Raji (cell line): ENCODE data around the gene ELFN2.

ENCODE experiments used
- POLR2A ChIP-seq: IDR thresholded peaks from 2 replicates; pipeline ENCODE4 v1.6.1; 2011; ENCODE audit warnings: low read depth, low read length, control low read depth; ENCODE audit not compliant: insufficient read depth

Gene ELFN2

DNA sequence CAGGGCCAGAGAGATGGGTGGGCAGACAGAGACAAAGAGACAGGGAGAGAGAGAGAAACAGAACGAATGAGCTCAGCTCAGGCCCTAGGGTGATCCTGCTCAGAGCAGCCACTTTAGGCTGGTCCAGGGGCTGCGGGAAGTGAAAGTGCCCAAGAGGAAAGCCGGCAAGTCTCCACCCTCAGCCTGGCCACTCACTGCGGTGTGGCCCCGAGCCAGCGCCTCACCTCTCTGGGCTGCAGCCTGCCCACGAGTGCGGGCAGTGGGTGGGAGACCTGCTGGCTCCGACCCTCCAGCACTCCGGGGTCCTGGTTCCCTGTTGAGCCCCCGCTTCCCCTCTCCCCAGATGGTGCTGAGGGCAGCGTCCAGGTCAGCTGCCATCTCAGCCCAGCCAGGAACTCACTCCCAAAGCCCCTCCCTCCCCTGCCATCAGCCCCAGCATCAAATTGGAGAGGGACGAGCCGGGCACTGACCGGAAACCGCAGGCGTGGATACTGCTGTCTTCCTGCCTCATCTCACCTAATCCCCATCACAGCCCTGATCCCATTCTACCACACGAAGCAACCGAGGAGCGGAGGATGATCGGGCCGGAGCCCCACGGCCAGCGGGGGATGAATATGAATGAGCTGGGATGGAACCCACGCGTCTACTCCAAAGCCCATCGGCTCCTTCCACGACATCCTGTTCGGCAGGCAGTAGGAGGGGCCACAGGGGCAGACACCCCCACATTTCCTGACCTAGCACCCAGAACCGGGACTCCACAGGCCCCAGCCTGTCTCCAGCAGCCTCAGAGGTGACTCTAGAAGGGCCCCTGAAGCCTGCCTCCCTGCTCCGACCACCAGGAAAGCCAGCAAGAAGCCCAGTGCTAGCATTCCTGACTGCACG, 16.9 kb downstream of the ELFN2 start:
- TF ChIP-seq POLR2A = no peak

DNA sequence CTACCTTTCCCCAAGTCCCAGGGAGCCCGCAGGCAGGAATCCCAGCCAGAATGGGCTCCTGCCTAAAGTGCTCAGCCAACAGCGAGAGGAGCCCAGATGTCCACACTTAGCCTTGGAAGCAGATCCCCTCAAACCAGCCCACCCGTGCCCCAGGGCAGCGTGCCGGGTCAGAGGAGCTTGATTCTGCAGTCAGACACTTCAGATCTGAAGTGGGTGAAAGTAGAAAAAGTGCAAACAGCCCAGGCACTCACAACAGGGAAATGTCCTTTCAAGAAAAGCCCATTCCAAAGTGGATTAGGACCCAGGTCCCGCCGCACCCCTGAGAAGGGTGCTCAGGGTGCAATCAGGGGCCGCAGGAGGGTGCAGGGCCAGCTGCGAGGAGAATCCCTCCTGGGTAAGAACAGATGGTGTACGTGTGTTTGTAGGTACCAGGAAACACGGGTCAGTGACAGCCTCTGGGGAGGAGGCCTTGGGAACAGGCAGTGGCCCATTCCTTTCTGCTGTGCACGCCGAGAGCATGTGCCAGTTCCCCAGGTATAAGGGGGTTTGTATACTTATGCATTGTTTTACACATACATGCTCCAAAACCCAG, 17.7 kb downstream of the ELFN2 start:
- no peak for TF ChIP-seq POLR2A

DNA sequence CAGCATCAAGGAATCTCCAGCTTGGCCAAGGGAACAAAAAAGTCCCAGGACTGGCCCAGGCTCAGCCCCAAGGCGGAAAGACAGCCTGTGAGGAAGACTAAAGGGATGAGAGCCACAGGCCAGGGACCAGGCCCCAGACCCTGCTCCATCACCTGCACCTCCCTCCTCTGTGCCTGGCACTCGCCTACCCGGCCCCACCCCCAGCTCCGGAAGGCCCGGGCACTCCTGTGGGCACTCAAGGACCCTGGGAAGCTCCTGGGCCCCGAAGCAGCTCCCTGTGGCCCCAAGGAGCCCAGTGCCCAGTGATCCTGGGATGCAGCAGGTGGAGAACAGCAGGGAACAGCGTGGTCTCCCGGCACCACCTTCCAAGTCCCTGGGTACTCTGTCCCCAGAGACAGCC, 18.2 kb downstream of the ELFN2 start:
- no peak for TF ChIP-seq POLR2A

DNA sequence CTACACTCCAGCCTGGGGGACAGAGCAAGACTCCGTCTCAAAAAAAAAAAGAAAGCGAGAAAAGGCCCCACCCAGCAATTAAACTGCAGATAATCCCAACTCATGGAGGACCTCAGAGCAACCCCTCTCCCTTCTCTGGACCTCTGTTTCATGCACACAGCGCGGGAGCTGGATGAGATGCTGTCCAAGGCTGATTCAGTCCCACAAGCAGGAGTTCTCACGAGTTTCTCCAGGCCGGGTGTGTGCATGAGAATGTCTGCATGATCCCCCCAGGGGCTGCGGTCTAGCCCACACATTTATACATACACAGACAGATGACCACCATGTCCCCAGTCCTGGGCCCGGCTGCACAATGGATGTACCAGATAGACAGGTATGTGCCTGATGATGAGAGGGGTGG, 19.4 kb downstream of the ELFN2 start:
- TF ChIP-seq POLR2A = no peak

DNA sequence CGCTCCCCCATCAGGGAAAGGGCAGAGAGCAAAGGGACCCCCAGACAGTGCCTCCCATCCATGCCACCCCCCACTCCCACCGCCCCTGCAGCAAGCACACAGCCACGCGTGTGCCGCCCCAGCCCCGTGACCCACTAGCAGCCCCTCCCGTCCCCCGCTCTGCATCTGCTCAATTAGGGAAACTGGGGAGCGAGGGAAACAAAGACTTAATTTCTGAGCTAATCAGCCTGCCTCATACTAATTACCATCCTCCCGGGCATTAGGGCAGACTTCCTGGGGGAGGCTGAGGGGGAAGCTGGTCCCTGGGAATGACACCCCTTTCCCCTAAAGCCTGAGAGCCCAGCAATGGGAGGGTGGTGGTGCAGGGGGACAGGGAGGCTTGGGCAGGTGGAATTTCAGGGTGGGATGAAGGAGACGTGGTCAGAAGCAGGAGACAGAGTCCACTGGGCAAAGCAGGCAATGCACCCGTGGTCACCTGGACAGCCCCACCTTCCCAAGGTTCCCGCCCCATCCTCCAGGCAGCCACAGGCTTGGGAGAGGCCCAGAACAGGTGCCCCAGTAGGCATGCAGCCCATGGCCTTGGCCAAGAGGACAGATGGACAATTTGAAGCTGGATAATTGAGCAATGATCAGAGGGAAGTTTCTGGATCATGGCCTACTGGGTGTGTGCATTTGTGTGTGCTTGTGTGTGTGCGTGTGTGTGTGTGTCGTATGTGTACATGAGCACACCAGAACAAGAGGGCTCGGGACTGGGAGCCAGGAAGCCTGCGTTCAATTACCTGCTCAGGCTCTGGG, 20.6 kb downstream of the ELFN2 start:
- no peak for TF ChIP-seq POLR2A

DNA sequence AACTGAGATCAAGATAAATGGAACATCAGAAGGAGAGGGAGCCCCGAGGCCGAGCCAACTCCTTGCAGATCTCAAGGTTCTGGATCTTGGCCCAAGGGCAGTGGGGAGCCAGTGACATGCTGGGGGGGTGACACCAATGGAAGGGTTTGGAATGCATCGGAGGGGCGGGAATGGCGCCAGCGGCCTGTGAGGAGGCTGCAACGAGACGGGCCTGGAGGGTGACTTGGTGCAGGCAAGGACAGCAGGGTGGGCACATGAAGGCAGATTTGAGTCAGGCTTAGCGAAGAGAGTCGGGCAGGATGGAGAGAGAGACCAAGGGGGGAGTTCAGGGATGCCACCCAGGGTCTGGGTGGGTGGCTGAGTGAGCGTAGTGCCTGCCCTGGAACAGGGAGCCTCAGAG, 23.2 kb downstream of the ELFN2 start:
- no peak for TF ChIP-seq POLR2A

DNA sequence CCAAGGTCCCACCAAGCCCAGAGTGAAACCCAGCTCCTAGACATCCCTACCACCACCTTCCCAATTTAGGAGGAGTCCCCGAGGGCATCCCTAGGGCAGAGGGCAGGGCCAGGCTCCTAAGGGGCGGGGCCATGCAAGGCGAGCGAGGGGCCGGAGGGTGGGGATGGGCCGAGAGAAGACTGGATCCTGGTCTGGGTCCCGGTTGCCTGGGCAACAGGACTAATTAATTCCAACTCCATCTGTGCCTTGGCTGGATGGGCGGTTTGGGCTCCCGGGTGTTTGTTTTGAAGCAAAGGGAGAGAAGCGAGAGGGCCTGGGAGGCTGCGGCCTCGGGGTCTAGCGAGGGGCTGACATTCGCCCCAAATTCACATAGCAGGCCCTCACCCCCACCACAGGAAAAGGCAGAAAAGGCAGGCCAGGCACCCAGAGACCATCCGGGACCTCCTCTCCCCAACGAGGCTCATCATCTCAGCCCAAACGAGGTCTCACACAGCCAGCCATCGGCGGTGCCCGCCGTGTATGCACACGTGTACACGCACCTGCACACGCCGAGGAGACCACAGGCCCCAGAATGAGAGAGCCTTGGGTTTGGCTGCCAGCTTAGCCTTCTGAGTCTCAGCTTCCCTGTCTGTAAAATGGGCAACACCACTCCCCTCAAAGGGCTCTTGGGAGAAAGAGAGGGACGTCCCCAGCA, 23.9 kb downstream of the ELFN2 start:
- no peak for TF ChIP-seq POLR2A

DNA sequence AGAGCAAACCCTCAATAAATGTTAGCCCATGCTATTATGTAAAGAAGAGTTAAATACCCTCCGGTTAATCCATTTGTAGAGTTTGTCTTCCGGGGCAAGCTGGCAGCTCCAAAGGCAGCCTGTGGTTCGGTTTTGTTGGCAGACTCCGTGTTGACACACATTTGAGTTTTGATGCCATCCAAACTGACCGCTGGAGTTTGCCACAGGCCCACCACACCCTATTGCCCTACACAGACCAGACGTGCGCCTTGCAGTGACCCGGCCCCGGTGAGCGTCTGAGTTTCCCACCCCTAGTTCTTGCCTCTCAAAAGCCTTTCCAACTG, 25.1 kb downstream of the ELFN2 start:
- no peak for TF ChIP-seq POLR2A

DNA sequence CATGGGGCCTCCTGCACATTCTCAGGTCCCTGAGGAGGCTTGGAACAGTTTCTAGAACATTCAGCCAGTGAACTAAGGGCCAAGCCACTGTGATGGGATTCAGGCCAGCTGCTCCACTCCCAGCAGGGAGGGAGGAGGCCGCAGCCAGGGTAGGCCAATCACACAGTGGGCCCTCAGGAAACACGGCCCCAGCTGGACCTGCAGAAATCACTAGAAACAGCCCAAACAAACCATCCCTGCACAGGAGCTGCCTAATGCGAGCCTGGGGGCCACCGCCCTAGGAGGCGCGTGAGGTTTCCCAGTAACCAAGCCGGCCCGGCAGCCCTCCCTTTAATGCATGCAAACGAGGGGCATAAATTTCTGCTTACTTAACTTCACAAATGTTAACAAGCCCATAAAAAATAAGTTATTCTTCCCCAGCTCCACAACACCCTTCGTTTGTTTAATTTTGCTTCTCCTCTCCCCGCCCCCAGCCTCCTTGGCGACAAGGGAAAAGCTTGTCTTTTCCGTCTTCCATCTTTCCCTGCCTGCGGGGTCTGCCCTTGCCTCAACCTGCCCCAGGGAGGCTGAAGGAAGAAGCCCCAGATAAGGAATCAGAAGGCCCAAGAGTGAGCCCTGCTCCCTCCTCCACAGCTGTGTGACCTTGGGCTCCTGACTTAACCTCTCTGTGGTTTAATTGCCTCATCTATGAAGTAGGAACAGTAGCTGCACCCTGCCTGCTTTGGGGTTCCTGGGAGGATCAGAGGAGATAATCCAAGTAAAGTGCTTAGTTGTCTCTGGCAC, 25.7 kb downstream of the ELFN2 start:
- TF ChIP-seq POLR2A = no peak

DNA sequence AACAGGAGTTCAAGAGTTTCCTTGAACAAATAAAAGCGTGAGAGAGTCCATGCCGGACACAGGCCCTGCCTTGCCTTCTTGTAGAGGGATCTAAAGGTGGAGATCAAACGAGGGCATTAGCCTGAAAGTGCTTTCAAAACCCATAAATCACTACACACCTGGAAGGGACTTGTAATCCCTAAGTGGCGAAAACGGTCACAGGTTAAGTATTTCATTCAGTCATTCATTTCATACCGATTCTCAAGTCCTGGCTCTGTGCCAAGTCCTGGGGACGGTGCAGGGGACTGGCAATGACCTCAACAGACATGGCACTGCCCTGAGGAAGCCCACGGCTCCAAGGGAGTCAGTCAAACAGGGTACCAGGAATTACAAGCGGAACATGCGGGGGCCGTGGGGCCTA, 26.6 kb downstream of the ELFN2 start:
- TF ChIP-seq POLR2A = no peak

DNA sequence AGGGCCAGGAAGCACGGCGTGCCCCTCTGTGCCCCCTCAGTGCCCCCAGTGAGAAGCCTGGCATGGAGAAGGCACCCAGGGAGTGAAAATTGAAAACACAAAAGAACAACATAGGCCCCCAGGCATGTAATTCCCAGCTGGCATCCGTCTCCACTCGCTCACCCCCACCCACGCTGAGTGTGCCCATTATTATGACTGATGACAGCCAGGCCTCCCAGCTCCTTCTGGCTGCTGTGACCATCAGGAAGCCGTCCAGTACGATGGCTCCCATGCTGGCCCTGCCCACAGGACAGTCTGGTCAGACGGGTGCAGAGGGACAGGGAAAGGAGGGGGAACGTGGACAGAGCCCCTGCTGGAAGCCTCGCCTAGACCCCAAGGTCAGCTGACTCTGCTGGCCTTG, 30.1 kb downstream of the ELFN2 start:
- TF ChIP-seq POLR2A = no peak

DNA sequence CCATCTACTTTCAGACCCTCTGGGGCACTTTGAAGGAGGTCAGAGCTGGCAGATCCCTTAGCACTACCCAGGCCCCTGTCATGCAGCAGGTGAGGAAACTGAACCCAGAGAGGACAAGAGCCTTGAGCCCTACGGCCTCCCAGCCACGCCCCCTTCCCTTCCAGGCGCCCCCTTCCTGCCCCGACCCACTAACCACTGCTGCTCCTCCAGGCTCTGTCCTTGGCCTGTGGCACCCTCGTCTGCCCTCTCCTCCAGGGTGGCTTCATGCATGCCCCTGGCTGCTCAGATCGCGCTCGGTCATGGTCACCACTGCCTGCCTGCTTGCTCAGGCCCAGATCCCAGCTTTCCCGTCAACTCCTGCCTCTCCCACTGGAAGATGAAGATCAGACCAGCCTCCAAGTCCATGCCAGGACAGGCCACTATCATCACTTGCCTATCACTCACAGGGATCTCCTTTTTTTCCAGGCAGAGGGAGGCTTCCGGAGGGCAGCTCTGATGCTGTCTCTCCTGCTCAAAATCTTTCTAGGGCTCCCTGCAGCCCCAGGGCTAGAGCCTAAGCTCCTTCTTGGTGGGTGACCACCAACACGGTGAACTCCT, 30.7 kb downstream of the ELFN2 start:
- TF ChIP-seq POLR2A = no peak

DNA sequence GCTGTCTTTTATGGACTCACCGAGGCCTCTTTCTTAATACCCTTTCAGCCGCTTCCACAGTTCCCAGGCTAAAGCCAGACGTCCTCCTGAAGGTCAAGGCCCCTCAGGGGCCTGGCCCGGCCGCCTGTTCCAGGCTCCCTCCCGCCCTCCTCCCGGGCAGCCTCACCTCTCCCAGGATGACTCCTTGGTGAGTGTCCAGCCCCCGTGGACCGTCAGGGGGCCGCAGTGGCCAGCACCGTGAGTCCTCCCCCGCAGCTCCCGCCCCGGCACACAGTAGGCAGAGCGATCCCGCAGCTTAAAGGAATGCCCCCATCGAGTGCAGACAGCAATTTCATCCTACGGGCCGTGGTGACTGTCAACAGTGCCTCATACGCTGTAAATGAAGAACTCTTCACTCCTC, 32.9 kb downstream of the ELFN2 start:
- TF ChIP-seq POLR2A = no peak

DNA sequence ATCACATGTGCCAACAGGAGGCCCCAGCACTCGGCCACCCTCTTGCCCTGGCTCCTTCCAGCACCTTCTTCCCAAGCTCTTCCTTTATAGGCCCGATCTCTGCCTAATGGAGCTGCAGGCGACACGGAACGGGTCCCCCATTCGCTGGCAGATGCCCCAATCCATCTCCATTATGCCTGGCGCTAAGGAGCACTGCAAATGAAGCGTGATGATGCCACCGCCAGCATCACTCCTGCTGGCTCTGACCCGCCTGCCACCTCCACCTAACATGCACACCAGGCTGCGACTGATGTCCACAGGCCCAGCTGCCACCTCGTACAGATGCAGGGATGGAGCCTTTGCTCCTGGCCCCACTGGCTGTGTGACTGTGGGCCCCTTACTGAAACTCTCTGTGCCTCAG, 33.5 kb downstream of the ELFN2 start:
- TF ChIP-seq POLR2A = no peak
